ENCODE measurements around the gene RPS18. TPM values are rescaled to one million over a fixed set of nuclear protein-coding genes. Genes with fewer than 3 reads are reported as not detected.

RPS18 gene
- total and polyA plus RNA-seq, 10 of the 15 experiments (the other 5 are each of a cell fraction or from before 2014, with no cell fraction given) = 4,228 to 20,828 (median 7,406) TPM

- TF ChIP-seq EGR1 (IDR thresholded peaks at IDR 0.05; ENCODE audit: borderline replicate concordance in 1 of 2, low read depth in 2 of 2, low read length in 2 of 2) (peak in 1 of 2 experiments; percentile 86; a peak in 2 of 3 replicates), PAX5 (IDR thresholded peaks at IDR 0.05; ENCODE audit: borderline replicate concordance, low read depth, low read length) (0 out of 2 replicates have a peak, but pooled peaks have one; percentile 12), RELB (IDR thresholded peaks at IDR 0.05; ENCODE audit: low read depth) (peak; percentile 99), MLLT1 (IDR thresholded peaks at IDR 0.05) (0 out of 2 replicates have a peak, but pooled peaks have one; percentile 42), KLF5 (IDR thresholded peaks at IDR 0.05; ENCODE audit: partially characterized antibody) (peak; percentile 45), ESRRA (IDR thresholded peaks at IDR 0.05; ENCODE audit: low read length) (no peak), ZNF384 (IDR thresholded peaks at IDR 0.05; ENCODE audit: borderline replicate concordance, low read depth, low read length) (peak; percentile 83; the same call in 1 of the 2 replicates), FOXM1 (IDR thresholded peaks at IDR 0.05; ENCODE audit: low read depth, low read length) (0 out of 2 replicates have a peak, but pooled peaks have one; percentile 55), MTA2 (IDR thresholded peaks at IDR 0.05; ENCODE audit: low read depth) (no peak), SIX5 (IDR thresholded peaks at IDR 0.05; ENCODE audit: low read depth, low read length, severe bottlenecking) (no peak), HDGF (IDR thresholded peaks at IDR 0.05) (peak; percentile 67; the same call in 1 of the 2 replicates), FOS (IDR thresholded peaks at IDR 0.05; ENCODE audit: borderline replicate concordance, extremely low read depth, insufficient read length) (peak; percentile 31), ZNF217 (IDR thresholded peaks at IDR 0.05) (no peak), STAT3 (IDR thresholded peaks at IDR 0.05; ENCODE audit: low read depth, low read length) (no peak), NFYA (IDR thresholded peaks at IDR 0.05; ENCODE audit: borderline replicate concordance, low read depth, low read length) (no peak), ZNF622 (IDR thresholded peaks at IDR 0.05) (no peak), NBN (IDR thresholded peaks at IDR 0.05) (peak; percentile 57; the same call in 1 of the 2 replicates), IRF4 (IDR thresholded peaks at IDR 0.05; ENCODE audit: low read depth, low read length) (no peak), TAF1 (IDR thresholded peaks at IDR 0.05; ENCODE audit: borderline replicate concordance, low read depth, low read length) (no peak), MEF2B (IDR thresholded peaks at IDR 0.05; ENCODE audit: partially characterized antibody, poor library complexity, severe bottlenecking) (no peak), MYB (IDR thresholded peaks at IDR 0.05; ENCODE audit: borderline replicate concordance, low read depth, low read length) (no peak), ZNF24 (IDR thresholded peaks at IDR 0.05) (no peak), ATF3 (IDR thresholded peaks at IDR 0.05; ENCODE audit: borderline replicate concordance, extremely low read depth, low read depth, low read length) (no peak), RAD51 (IDR thresholded peaks at IDR 0.05) (no peak), WRNIP1 (IDR thresholded peaks at IDR 0.05; ENCODE audit: borderline replicate concordance, low read depth, low read length) (peak; percentile 97; the same call in 1 of the 2 replicates), BMI1 (IDR thresholded peaks at IDR 0.05; ENCODE audit: borderline replicate concordance) (no peak), POLR2AphosphoS5 (IDR thresholded peaks at IDR 0.05; ENCODE audit: low read length) (no peak), RUNX3 (IDR thresholded peaks at IDR 0.05; ENCODE audit: low read length) (no peak), RAD21 (IDR thresholded peaks at IDR 0.05; ENCODE audit: insufficient read depth, low read depth, low read length) (no peak), ZBED1 (IDR thresholded peaks at IDR 0.05; ENCODE audit: borderline replicate concordance) (no peak)
Measured at GRCh38 chr6:33317669-33318425, 46.0 kb downstream of the RPS18 start, which contains the start of gene ZBTB22 (continued).
